ENCODE data around the gene GNAQ.
"Not testable (repeated sequence)": the region's sequence is repeated elsewhere in the genome, so short reads cannot be mapped to it uniquely, and the experiment has no call there.

The GNAQ gene

GRCh38 chr9:77718298-77718640 is 313.3 kb downstream of the GNAQ start:
- DNase-seq: not testable (repeated sequence)

GRCh38 chr9:77717608-77718297 is 313.9 kb downstream of the GNAQ start:
- DNase-seq: not testable (repeated sequence)

- no peak for DNase-seq
Measured at GRCh38 chr9:77714077-77714549, 317.5 kb downstream of the GNAQ start.

- no peak for DNase-seq
Measured at GRCh38 chr9:77712533-77713130, 319.0 kb downstream of the GNAQ start.

- DNase-seq: no peak
Measured at GRCh38 chr9:77710965-77711648, 320.5 kb downstream of the GNAQ start.

GRCh38 chr9:77710316-77710715 is 321.3 kb downstream of the GNAQ start:
- no peak for DNase-seq

- no peak for DNase-seq
Measured at GRCh38 chr9:77708064-77708815, 323.4 kb downstream of the GNAQ start.

GRCh38 chr9:77707383-77708063 is 324.1 kb downstream of the GNAQ start:
- DNase-seq: no peak

- no peak for DNase-seq
Measured at GRCh38 chr9:77705636-77706035, 326.0 kb downstream of the GNAQ start.

- DNase-seq: not testable (repeated sequence)
Measured at GRCh38 chr9:77702521-77703390, 328.9 kb downstream of the GNAQ start.

- no peak for DNase-seq
Measured at GRCh38 chr9:77697238-77697984, 334.2 kb downstream of the GNAQ start.

GRCh38 chr9:77690723-77691122 is 340.9 kb downstream of the GNAQ start:
- not testable (repeated sequence) for DNase-seq

GRCh38 chr9:77690119-77690518 is 341.5 kb downstream of the GNAQ start:
- not testable (repeated sequence) for DNase-seq

- not testable (repeated sequence) for DNase-seq
Measured at GRCh38 chr9:77687737-77688136, 343.9 kb downstream of the GNAQ start.

GRCh38 chr9:77680581-77680980 is 351.0 kb downstream of the GNAQ start:
- DNase-seq: no peak

- DNase-seq: no peak
Measured at GRCh38 chr9:77679661-77680368, 351.8 kb downstream of the GNAQ start.

- DNase-seq: no peak
Measured at GRCh38 chr9:77679088-77679487, 352.5 kb downstream of the GNAQ start.

GRCh38 chr9:77677957-77678535 is 353.6 kb downstream of the GNAQ start:
- DNase-seq: no peak

GRCh38 chr9:77677397-77677796 is 354.2 kb downstream of the GNAQ start:
- no peak for DNase-seq

All from activated CD4-positive, alpha-beta T cell treated with anti-CD3 and anti-CD28 coated beads for 1 hour (primary cell).